ENCODE results near the gene ELOA2.
"Not testable (repeated sequence)": the region's sequence is repeated elsewhere in the genome, so short reads cannot be mapped to it uniquely, and the experiment has no call there.

DNA sequence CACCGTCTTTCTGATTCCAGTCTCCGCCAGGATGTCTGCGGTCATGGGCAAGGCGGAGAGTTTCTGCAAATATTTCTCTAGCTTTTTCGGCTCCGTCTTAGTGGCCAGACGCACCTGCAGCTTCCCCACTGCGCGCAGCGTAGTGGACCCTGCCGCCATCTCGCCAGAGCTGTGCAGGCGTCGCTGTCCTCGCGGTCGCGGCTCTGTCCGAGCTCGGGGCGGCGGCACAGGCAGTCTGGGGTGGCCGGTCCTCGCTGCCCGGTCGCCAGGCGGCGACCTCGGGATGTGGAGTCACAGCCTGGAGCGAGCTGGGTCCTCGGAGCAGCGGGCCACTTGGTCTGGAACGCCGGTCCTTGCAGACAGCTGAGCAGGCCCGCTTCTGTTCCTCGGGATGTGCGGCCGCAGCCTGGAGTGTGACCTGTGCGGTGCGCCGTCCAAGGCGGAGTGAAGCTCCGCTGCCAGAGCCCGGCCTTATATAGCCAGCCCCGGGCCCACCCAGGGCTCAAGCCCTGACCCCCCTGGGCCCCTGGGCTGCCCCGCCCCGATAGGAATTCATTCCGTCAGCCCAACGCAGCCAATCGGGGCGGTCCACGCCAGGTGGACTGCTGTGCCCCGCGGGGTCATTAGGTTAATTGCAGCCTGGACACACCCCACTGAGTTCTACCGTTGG, 5.6 kb downstream of the ELOA2 start:
- TF ChIP-seq POLR2A, EP300 (IDR thresholded peaks at IDR 0.05): not testable (repeated sequence)
